Breast epithelium (tissue), 4 donors: ENCODE results near the gene GSTO1. TPM values are rescaled to one million over a fixed set of nuclear protein-coding genes. Genes with fewer than 3 reads are reported as not detected.
A peak's percentile ranks its signal among the peaks of the same experiment; 100 is the strongest.

ENCODE experiments used
- DNase-seq, 2 donors: peaks; one replicate each; pipeline ENCODE4 v3.0.0-alpha.2; 2019; ENCODE audit warnings: low spot score in 2 of 2
- H3K27ac ChIP-seq, 2 donors: fragments of 200-600 bp; sonication (generic) in 1 of 2; one replicate each; pipeline ENCODE4 v1.5.1; 2016 to 2019; ENCODE audit warnings: mild to moderate bottlenecking in 1 of 2
- H3K27me3 ChIP-seq, 2 donors: fragments of 200-600 bp; sonication (generic) in 1 of 2; one replicate each; pipeline versions ENCODE4 v1.5.1 to v1.6.0; 2017 to 2019; ENCODE audit warnings: control low read depth in 1 of 2, mild to moderate bottlenecking in 1 of 2
- H3K36me3 ChIP-seq: fragments of 200-600 bp; one replicate; pipeline ENCODE4 v1.5.1; 2019
- H3K4me1 ChIP-seq, 2 donors: fragments of 200-600 bp; sonication (generic); one replicate each; pipeline ENCODE4 v1.5.1; 2016 to 2019; ENCODE audit warnings: control low read depth in 1 of 2
- H3K4me3 ChIP-seq, 3 donors: fragments of 200-600 bp; sonication (generic); 1 replicate in 2 of 3; 2 replicates in 1 of 3; pipeline ENCODE4 v1.5.1; 2016 to 2019; ENCODE audit warnings: mild to moderate bottlenecking in 3 of 3, moderate library complexity in 2 of 3
- H3K9me3 ChIP-seq, 2 donors: fragments of 200-600 bp; sonication (generic) in 1 of 2; one replicate each; pipeline ENCODE4 v1.5.1; 2016 to 2019; ENCODE audit warnings: control low read depth in 1 of 2
- CTCF ChIP-seq, 3 donors: fragments of 450-650 bp; IDR thresholded peaks; one replicate each; pipeline ENCODE4 v1.5.1; 2016 to 2017; ENCODE audit warnings: antibody characterized with exemption in 3 of 3, mild to moderate bottlenecking in 3 of 3, moderate library complexity in 3 of 3
- POLR2A ChIP-seq: fragments of 450-650 bp; IDR thresholded peaks from one replicate; pipeline ENCODE4 v1.6.1; 2016; ENCODE audit warnings: antibody characterized with exemption, mild to moderate bottlenecking, moderate library complexity
- POLR2AphosphoS5 ChIP-seq, 3 donors: sonication (generic); formaldehyde crosslinking; IDR thresholded peaks; one replicate each; pipeline ENCODE4 v1.6.1; 2017; ENCODE audit warnings: antibody characterized with exemption in 3 of 3
- intact Hi-C: fragments of 100-400 bp; cut with DNase I; formaldehyde crosslinking; loops from one replicate; pipeline ENCODE4 v1.15.1; 2023; ENCODE audit warnings: low total_unique reads
- total RNA-seq, 3 donors: library from RNA; depleted of rRNA; stranded (reverse); fragments of >200 nt; gene quantifications; one replicate each; pipeline ENCODE4 v1.1.0, GENCODE V29; 2016

Gene GSTO1
- total RNA-seq, 3 donors from 2014 or later = 81.6 to 123 (median 82.4) TPM

GRCh38 chr10:104300002-104300735, 45.5 kb downstream of the GSTO1 start:
- intact Hi-C loops = no loop called here
- Histone ChIP-seq H3K4me1 (peaks cover 7 to 9% of the 10 kb centered on the region in 2 donors), H3K27ac (peak overlapping the region; percentile 83 to 94), H3K9me3 (no peaks in the 10 kb centered on the region), H3K36me3 (no peaks in the 10 kb centered on the region), H3K4me3 (peak overlapping the region in 1 of 3 donors; percentile 32), H3K27me3 (no peaks in the 10 kb centered on the region)
- TF ChIP-seq POLR2AphosphoS5 (IDR thresholded peaks at IDR 0.05) (peak in 1 of 3 donors; percentile 25), CTCF (IDR thresholded peaks at IDR 0.05) (no peak), POLR2A (no peak)
- peak in 1 of 2 donors; percentile 74 for DNase-seq

- H3K9me3 ChIP-seq = no peaks in the 10 kb centered on the region
- TF ChIP-seq CTCF (IDR thresholded peaks at IDR 0.05) = no peak
- peak in 1 of 3 donors; percentile 65 for TF ChIP-seq POLR2AphosphoS5 (IDR thresholded peaks at IDR 0.05)
- peaks cover 7 to 9% of the 10 kb centered on the region in 2 donors for H3K4me1 ChIP-seq
- intact Hi-C loops = no loop called here
- no peaks in the 10 kb centered on the region for H3K36me3 ChIP-seq
- peak overlapping the region; percentile 83 to 94 for H3K27ac ChIP-seq
- H3K4me3 ChIP-seq = peak overlapping the region in 1 of 3 donors; percentile 32
- H3K27me3 ChIP-seq = no peaks in the 10 kb centered on the region
- peak in 1 of 2 donors; percentile 89 for DNase-seq
Observed at GRCh38 chr10:104300736-104301292, 46.1 kb downstream of the GSTO1 start.

DNA sequence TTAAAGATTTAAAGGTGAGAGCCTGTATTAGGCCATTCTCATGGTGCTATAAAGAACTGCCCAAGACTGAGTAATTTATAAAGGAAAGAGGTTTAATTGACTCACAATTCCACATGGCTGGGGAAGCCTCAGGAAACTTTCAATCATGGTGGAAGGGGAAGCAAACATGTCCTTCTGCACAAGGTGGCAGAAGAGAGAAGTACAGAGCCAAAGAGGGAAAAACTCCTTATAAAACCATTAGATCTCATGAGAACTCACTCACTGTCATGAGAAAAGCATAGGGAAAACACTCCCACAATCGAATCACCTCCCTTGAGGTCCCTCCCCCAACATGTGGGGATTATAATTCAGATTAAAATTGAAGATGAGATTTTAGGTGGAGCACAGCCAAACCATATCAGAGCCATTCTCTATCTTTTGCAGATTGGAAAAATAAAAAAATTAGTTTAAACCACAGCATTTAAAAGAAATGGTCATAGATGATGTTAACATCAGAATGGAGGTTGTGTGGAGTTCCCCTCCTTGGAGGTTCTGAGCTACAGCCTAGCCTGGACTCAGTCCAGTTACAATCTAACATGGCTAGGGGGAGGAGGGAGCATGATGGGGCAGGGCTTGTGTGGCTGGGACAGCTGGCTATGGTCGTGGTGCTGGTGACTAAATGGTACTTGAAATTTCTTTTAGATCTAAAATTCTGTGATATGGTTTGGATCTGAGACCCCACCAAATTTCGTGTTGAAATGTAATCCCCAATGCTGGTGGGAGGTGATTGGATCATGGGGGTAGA, 47.4 kb downstream of the GSTO1 start:
- intact Hi-C loops = no loop called here
- TF ChIP-seq POLR2A (no peak), CTCF (IDR thresholded peaks at IDR 0.05) (no peak), POLR2AphosphoS5 (IDR thresholded peaks at IDR 0.05) (no peak)
- Histone ChIP-seq H3K27ac (no peak overlapping the region), H3K4me3 (no peak overlapping the region), H3K36me3 (no peaks in the 10 kb centered on the region), H3K9me3 (no peaks in the 10 kb centered on the region), H3K27me3 (no peaks in the 10 kb centered on the region), H3K4me1 (peaks cover 7 to 9% of the 10 kb centered on the region in 2 donors)
- DNase-seq = no peak

DNA sequence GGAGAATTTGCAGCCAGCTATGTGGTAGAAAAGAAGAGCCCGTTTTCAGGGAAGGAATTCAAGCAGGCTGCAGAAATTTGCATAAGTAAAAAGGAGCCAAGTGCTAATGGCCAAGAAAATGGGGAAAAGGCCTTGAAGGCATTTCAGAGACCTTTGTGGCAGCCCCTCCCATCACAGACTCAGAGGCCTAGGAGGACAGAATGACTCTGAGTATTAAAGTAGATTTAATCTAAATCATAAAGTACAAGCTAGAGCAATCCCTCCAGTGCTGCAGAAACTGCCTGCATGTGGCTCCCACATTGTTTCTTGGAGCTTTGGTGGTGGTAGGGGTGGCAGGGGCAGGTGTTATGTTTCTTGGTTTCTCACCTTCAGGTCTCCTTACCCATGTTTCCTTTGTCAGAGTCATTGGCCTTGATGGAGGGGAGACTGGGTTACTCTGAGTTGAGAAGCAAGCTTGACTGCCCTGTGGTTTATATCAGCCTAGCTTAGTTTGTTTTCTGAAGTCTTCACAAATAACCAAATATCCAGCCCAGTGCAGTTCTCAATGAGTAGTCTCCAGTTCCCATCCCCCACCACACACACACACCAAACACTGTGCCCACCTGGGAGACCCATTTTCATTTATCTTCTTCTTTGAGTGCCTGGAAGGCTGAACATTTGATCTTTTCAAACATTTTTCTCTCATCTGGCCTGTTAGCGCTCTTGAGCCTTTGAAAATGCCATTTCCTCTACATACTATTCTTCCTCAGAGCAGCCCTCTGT, 49.1 kb downstream of the GSTO1 start:
- peaks cover 7 to 9% of the 10 kb centered on the region in 2 donors for H3K4me1 ChIP-seq
- H3K27me3 ChIP-seq = no peaks in the 10 kb centered on the region
- H3K36me3 ChIP-seq = no peaks in the 10 kb centered on the region
- H3K9me3 ChIP-seq = no peaks in the 10 kb centered on the region
- intact Hi-C loops = no loop called here
- DNase-seq = no peak
- no peak overlapping the region for H3K4me3 ChIP-seq
- TF ChIP-seq CTCF (IDR thresholded peaks at IDR 0.05) = no peak
- TF ChIP-seq POLR2A = no peak
- no peak for TF ChIP-seq POLR2AphosphoS5 (IDR thresholded peaks at IDR 0.05)
- no peak overlapping the region for H3K27ac ChIP-seq
